Suprapubic skin (tissue), 4 donors: ENCODE results near the gene TANK.

ENCODE experiments used
- EP300 ChIP-seq: sonication (generic); formaldehyde crosslinking; IDR thresholded peaks from one replicate; pipeline ENCODE4 v1.6.1; 2017; ENCODE audit warnings: antibody characterized with exemption
- POLR2A ChIP-seq, 2 donors: fragments of 450-650 bp; IDR thresholded peaks; one replicate each; pipeline ENCODE4 v1.6.1; 2017; ENCODE audit warnings: antibody characterized with exemption in 2 of 2, mild to moderate bottlenecking in 2 of 2, moderate library complexity in 2 of 2
- POLR2AphosphoS5 ChIP-seq, 3 donors: sonication (generic); formaldehyde crosslinking; IDR thresholded peaks; one replicate each; pipeline ENCODE4 v1.6.1; 2017; ENCODE audit warnings: antibody characterized with exemption in 3 of 3
- TF ChIP-seq, protein P1 (sequence below), 2 donors: fragments of 200-600 bp in 1 of 2; fragments of 450-650 bp in 1 of 2; sonication (generic) in 1 of 2; IDR thresholded peaks; one replicate each; pipeline ENCODE4 v1.5.1; 2016 to 2019; ENCODE audit warnings: antibody characterized with exemption in 2 of 2, mild to moderate bottlenecking in 1 of 2, moderate library complexity in 1 of 2

DNA sequence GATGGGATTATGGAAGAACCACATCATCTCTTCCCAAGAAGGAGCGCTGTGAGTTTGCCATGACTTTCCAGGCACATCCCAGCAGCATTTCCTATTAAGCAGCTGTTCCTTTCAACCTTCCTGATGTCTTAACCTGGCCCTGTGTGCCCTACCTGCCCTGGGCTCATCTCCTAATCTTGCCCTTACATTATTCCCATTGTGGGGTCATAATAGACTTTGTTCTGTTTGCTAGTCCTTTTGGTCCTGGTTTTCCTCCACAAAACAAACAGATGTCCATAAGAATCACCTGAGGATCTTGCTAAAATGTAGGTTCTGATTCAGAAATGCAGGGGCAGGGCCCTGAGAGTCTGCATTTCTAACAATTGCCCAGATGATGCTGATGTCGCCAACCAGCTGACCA lies 38.6 kb upstream of the TANK start:
- TF ChIP-seq, protein P1, sequence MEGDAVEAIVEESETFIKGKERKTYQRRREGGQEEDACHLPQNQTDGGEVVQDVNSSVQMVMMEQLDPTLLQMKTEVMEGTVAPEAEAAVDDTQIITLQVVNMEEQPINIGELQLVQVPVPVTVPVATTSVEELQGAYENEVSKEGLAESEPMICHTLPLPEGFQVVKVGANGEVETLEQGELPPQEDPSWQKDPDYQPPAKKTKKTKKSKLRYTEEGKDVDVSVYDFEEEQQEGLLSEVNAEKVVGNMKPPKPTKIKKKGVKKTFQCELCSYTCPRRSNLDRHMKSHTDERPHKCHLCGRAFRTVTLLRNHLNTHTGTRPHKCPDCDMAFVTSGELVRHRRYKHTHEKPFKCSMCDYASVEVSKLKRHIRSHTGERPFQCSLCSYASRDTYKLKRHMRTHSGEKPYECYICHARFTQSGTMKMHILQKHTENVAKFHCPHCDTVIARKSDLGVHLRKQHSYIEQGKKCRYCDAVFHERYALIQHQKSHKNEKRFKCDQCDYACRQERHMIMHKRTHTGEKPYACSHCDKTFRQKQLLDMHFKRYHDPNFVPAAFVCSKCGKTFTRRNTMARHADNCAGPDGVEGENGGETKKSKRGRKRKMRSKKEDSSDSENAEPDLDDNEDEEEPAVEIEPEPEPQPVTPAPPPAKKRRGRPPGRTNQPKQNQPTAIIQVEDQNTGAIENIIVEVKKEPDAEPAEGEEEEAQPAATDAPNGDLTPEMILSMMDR (IDR thresholded peaks at IDR 0.05), result no peak
- TF ChIP-seq POLR2A (IDR thresholded peaks at IDR 0.05) (no peak), EP300 (no peak), POLR2AphosphoS5 (IDR thresholded peaks at IDR 0.05) (no peak)
